ENCODE results near the gene TAAR9.
"Not testable (repeated sequence)": the region's sequence is repeated elsewhere in the genome, so short reads cannot be mapped to it uniquely, and the experiment has no call there.

Gene TAAR9

DNA sequence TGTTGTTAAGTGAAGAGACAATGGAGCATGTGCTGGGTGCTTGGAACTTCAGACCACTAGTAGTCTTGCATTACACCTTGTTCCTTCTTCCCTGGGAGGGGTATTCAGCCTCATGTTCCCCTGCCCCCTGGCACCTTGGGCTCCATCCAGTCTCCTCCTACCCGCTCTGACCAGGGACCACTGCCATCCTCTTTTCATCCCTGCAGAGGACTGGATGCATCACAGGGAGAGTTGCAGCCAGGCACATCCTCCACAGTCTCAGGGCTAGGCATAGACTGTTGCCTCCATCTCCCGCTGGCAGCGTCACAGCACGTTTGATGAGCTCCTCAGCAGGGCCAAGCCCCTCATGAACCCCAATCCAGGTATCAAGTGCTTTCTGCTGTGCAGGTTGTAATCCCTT lies 13.1 kb downstream of the TAAR9 start:
- TF ChIP-seq, protein P1, sequence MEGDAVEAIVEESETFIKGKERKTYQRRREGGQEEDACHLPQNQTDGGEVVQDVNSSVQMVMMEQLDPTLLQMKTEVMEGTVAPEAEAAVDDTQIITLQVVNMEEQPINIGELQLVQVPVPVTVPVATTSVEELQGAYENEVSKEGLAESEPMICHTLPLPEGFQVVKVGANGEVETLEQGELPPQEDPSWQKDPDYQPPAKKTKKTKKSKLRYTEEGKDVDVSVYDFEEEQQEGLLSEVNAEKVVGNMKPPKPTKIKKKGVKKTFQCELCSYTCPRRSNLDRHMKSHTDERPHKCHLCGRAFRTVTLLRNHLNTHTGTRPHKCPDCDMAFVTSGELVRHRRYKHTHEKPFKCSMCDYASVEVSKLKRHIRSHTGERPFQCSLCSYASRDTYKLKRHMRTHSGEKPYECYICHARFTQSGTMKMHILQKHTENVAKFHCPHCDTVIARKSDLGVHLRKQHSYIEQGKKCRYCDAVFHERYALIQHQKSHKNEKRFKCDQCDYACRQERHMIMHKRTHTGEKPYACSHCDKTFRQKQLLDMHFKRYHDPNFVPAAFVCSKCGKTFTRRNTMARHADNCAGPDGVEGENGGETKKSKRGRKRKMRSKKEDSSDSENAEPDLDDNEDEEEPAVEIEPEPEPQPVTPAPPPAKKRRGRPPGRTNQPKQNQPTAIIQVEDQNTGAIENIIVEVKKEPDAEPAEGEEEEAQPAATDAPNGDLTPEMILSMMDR (IDR thresholded peaks at IDR 0.05; ENCODE audit: control insufficient read depth, insufficient read depth, low read depth, low read length, missing control alignments) = no peak
- no peak for DNase-seq (ENCODE audit: low read depth)
- no peak overlapping the region for H3K4me3 ChIP-seq (ENCODE audit: control insufficient read depth, low read depth, low read length)

DNA sequence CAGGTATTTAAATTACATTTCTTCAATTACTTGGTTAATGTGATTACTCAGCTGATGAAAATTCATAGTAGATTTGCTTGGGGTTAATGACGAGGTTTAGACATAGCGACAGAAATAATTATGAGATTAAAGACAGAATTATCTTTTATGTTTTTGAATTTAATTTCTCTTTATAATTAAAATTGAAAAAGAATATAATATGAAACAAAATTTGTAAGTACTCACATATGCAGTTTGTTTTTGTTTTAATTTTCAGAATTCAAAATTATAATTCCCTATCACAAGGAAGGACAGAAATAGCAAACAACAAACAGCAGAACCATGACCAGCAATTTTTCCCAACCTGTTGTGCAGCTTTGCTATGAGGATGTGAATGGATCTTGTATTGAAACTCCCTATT lies 14.3 kb downstream of the TAAR9 start, which contains the start of gene TAAR8:
Gene TAAR8, plus strand, starts transcription at position 301 of the 400 bp plus-strand sequence. Its CDS starts 21 bp downstream, at position 322.
- TF ChIP-seq, protein P1 (IDR thresholded peaks at IDR 0.05; ENCODE audit: control insufficient read depth, insufficient read depth, low read depth, low read length, missing control alignments) = no peak
- no peak for DNase-seq (ENCODE audit: low read depth)
- H3K4me3 ChIP-seq (ENCODE audit: control insufficient read depth, low read depth, low read length) = no peak within 1 kb of the TSS

DNA sequence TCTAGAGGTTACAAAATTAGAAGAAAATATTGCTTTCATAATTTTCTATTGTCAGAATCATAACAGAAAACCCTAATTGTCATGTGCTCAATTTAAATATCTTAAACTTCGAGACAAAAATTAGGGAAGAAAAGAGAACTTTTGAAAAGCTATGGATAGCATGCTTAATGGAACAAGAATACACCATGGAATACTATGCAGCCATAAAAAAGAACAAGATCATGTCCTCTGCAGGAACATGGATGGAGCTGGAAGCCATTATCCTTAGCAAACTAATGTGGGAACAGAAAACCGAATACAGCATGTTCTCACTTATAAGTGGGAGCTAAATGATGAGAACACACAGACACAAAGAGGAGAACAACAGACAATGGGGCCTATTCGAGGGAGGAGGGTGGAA lies 22.0 kb downstream of the TAAR9 start:
- not testable (repeated sequence) for H3K4me3 ChIP-seq (ENCODE audit: control insufficient read depth, low read depth, low read length); DNase-seq (ENCODE audit: low read depth)

DNA sequence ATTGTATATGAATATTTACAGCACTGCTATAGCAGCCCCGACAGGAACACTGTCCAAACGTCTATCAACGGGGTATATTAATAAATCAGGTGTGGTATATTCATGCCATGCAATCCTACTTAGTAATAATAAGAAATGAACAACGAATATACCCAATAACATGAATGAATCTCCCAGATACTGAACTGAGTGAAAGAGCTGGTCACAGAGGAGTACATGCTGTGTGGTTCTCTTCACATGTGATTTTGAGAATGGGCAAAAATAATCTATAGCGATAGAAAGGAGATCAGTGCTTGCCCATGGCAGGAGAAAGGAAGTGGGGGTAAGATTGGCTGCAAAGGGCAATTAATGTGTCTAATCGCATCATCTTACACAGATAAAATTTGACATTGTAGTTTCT lies 28.3 kb downstream of the TAAR9 start:
- no peak for DNase-seq (ENCODE audit: low read depth)
- H3K4me3 ChIP-seq (ENCODE audit: control insufficient read depth, low read depth, low read length) = no peak overlapping the region
- TF ChIP-seq, protein P1 (IDR thresholded peaks at IDR 0.05; ENCODE audit: control insufficient read depth, insufficient read depth, low read depth, low read length, missing control alignments) = no peak

DNA sequence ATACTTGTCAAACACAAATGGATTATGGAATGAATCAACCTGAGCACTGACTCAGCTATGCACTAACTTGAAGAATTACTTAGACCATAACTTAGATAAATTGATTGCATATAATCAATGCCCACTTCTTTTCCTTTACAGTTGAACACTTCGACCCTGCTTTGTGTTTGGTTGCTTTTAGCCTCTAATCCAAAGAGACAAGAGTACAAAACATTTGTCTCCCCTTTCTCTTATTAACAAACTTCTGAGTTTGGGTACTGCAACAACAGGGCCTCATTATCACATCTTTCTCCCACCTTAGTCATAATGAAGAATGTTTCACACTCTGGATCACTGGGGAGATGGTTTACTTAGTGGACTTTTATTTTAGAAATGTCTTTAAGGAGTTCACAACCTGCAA lies 29.5 kb downstream of the TAAR9 start:
- TF ChIP-seq, protein P1 (IDR thresholded peaks at IDR 0.05; ENCODE audit: control insufficient read depth, insufficient read depth, low read depth, low read length, missing control alignments) = no peak
- DNase-seq (ENCODE audit: low read depth) = no peak
- H3K4me3 ChIP-seq (ENCODE audit: control insufficient read depth, low read depth, low read length) = no peak overlapping the region

DNA sequence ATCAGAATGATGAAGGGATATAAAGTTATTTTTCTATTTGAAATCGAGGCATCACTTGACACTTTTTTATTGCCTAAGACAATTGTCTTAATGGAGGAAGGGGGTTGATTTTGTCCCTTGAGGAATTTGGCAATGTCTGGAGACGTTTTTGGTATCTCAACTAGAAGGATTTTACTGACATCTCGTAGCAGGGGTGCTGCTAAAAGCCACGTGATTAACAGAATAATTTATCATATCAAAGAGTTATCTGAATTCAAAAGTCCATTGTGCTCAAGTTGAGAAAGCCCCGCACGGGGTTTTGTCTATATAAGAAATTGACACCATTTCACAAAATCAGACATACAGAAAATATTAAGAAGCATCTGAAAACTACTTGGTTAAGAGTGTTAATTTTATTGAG lies 30.5 kb downstream of the TAAR9 start:
- TF ChIP-seq, protein P1 (IDR thresholded peaks at IDR 0.05; ENCODE audit: control insufficient read depth, insufficient read depth, low read depth, low read length, missing control alignments) = no peak
- H3K4me3 ChIP-seq (ENCODE audit: control insufficient read depth, low read depth, low read length) = no peak overlapping the region
- no peak for DNase-seq (ENCODE audit: low read depth)

DNA sequence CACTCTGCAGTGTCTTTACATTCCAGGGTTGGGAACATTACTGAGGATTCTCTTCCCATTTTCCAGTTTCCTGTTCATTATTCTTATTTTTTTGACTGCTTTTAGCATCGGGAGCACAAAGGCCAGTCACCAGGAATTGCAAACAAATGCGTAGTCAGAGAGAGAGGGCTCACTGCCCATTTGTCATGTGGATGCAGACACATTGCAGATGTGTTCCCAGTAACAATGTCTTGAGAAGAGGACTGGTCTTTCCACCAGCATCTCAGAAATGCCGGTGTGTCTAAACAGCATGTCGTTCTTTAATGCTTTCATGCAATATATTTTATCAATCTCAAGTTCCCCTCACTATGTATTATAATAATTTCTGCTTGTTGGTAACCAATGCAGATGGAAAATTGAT lies 31.1 kb downstream of the TAAR9 start:
- no peak for DNase-seq (ENCODE audit: low read depth)
- TF ChIP-seq, protein P1 (IDR thresholded peaks at IDR 0.05; ENCODE audit: control insufficient read depth, insufficient read depth, low read depth, low read length, missing control alignments) = no peak
- no peak overlapping the region for H3K4me3 ChIP-seq (ENCODE audit: control insufficient read depth, low read depth, low read length)

Data from AG09309 (cell line).